Thymus (tissue), 11 donors: ENCODE measurements around the gene RNF113A. TPM values are rescaled to one million over a fixed set of nuclear protein-coding genes. Genes with fewer than 3 reads are reported as not detected.
"Not testable (repeated sequence)": the region's sequence is repeated elsewhere in the genome, so short reads cannot be mapped to it uniquely, and the experiment has no call there.

ENCODE experiments used
- DNase-seq, 9 donors: peaks; one replicate each; pipeline ENCODE4 v3.0.0-alpha.2; 2013; ENCODE audit warnings: low spot score in 9 of 9, low read depth in 6 of 9, missing footprints in 1 of 9
- H3K27ac ChIP-seq, 2 donors: one replicate each; pipeline ENCODE4 v1.5.1; 2013; ENCODE audit warnings: control low read depth in 1 of 2, low read depth in 1 of 2, low read length in 1 of 2, mild to moderate bottlenecking in 1 of 2, moderate library complexity in 1 of 2
- H3K27me3 ChIP-seq, 2 donors: one replicate each; pipeline ENCODE4 v1.5.1; 2013; ENCODE audit warnings: low read length in 1 of 2; ENCODE audit not compliant: control insufficient read depth in 2 of 2, insufficient read depth in 1 of 2
- H3K36me3 ChIP-seq, 2 donors: one replicate each; pipeline ENCODE4 v1.5.1; 2013; ENCODE audit warnings: low read length in 1 of 2, mild to moderate bottlenecking in 1 of 2, moderate library complexity in 1 of 2; ENCODE audit not compliant: control insufficient read depth in 2 of 2, insufficient read depth in 2 of 2
- H3K4me1 ChIP-seq, 2 donors: one replicate each; pipeline ENCODE4 v1.5.1; 2013; ENCODE audit warnings: low read length in 2 of 2; ENCODE audit not compliant: control insufficient read depth in 2 of 2, insufficient read depth in 2 of 2
- H3K4me3 ChIP-seq, 2 donors: one replicate each; pipeline ENCODE4 v1.5.1; 2013; ENCODE audit warnings: low read length in 2 of 2, control low read depth in 1 of 2, mild to moderate bottlenecking in 1 of 2
- H3K9me3 ChIP-seq, 2 donors: one replicate each; pipeline ENCODE4 v1.5.1; 2013; ENCODE audit warnings: low read length in 1 of 2, mild to moderate bottlenecking in 1 of 2; ENCODE audit not compliant: control insufficient read depth in 2 of 2, insufficient read depth in 1 of 2
- WGBS: extraction: QIAGEN DNeasy Blood & Tissue Kit; methylation state at CpG from one replicate; pipeline ENCODE4 v1.1.7; 2013; 5-methylcytosine and 5-hydroxymethylcytosine counted together
- polyA plus RNA-seq: library from polyadenylated mRNA; stranded (reverse); fragments of 200-250 nt; gene quantifications from one replicate; pipeline ENCODE4 v1.2.3, GENCODE V29; 2013
- total RNA-seq: library from RNA; stranded (reverse); fragments of 120-200 nt; gene quantifications from one replicate; pipeline ENCODE4 v1.2.4, GENCODE V29; 2013
- donor health status: healthy.

RNF113A gene
- total and polyA plus RNA-seq, 2 donors, result 28.6 to 34.3 TPM

- DNase-seq, result peak in 5 of 9 donors; percentile 11 to 62 (median 23)
- Histone ChIP-seq H3K4me1 (peaks cover 3 to 4% of the 10 kb centered on the region in 2 donors), H3K27me3 (no peaks in the 10 kb centered on the region), H3K9me3 (peaks cover 0 to 2% of the 10 kb centered on the region in 2 donors), H3K27ac (peak overlapping the region; percentile 97 to 98), H3K36me3 (peaks cover 0 to under 1% of the 10 kb centered on the region in 2 donors), H3K4me3 (peak overlapping the region; percentile 74 to 78)
- under 1% methylated on average over 25 of the region's 25 CpGs for WGBS
Observed at GRCh38 chrX:119870626-119871131, 854 bp downstream of the RNF113A start.

GRCh38 chrX:119853444-119853843, 18.1 kb downstream of the RNF113A start:
- H3K4me3 ChIP-seq, result peak overlapping the region; percentile 15 to 25
- peaks cover 0 to 4% of the 10 kb centered on the region in 2 donors for H3K27me3 ChIP-seq
- no peak for DNase-seq
- H3K9me3 ChIP-seq, result no peaks in the 10 kb centered on the region
- 75% methylated on average over 10 of the region's 10 CpGs for WGBS
- H3K4me1 ChIP-seq, result peaks cover 0 to 4% of the 10 kb centered on the region in 2 donors
- H3K36me3 ChIP-seq, result peaks cover 0 to 9% of the 10 kb centered on the region in 2 donors
- peak overlapping the region in 1 of 2 donors; percentile 66 for H3K27ac ChIP-seq

- Histone ChIP-seq H3K4me3 (peak within 1 kb of the TSS; percentile 73 to 76), H3K27me3 (peaks cover 0 to 4% of the 10 kb centered on the region in 2 donors), H3K4me1 (peaks cover 0 to 4% of the 10 kb centered on the region in 2 donors), H3K27ac (peak within 1 kb of the TSS; percentile 64 to 73), H3K36me3 (peaks cover 0 to 9% of the 10 kb centered on the region in 2 donors), H3K9me3 (no peaks in the 10 kb centered on the region)
- under 1% methylated on average over 54 of the region's 54 CpGs for WGBS
- peak; percentile 78 to 97 (median 91) for DNase-seq
Observed at GRCh38 chrX:119852382-119853353, 18.9 kb downstream of the RNF113A start, which contains the start of gene UPF3B. Gene UPF3B, minus strand, starts transcription at chrX:119852963. Its CDS starts 35 bp downstream, at chrX:119852928.

GRCh38 chrX:119833905-119834304, 37.6 kb downstream of the RNF113A start:
- Histone ChIP-seq H3K27me3 (no peaks in the 10 kb centered on the region), H3K4me3 (no peak overlapping the region), H3K9me3 (no peaks in the 10 kb centered on the region), H3K27ac (no peak overlapping the region), H3K36me3 (peaks cover 17 to 44% of the 10 kb centered on the region in 2 donors), H3K4me1 (no peaks in the 10 kb centered on the region)
- no peak for DNase-seq
- 92% methylated on average over 3 of the region's 3 CpGs for WGBS

GRCh38 chrX:119828446-119828845, 43.1 kb downstream of the RNF113A start:
- no peak for DNase-seq
- H3K27me3 ChIP-seq, result no peaks in the 10 kb centered on the region
- WGBS, result 94% methylated on average over 5 of the region's 5 CpGs
- peaks cover 0 to 10% of the 10 kb centered on the region in 2 donors for H3K36me3 ChIP-seq
- no peak overlapping the region for H3K4me3 ChIP-seq
- H3K9me3 ChIP-seq, result no peaks in the 10 kb centered on the region
- no peaks in the 10 kb centered on the region for H3K4me1 ChIP-seq
- no peak overlapping the region for H3K27ac ChIP-seq

- Histone ChIP-seq H3K4me1 (peaks cover 0 to 2% of the 10 kb centered on the region in 2 donors), H3K27ac (no peak overlapping the region), H3K36me3 (peaks cover 0 to 2% of the 10 kb centered on the region in 2 donors), H3K9me3 (no peaks in the 10 kb centered on the region), H3K4me3 (no peak overlapping the region), H3K27me3 (no peaks in the 10 kb centered on the region)
- DNase-seq, result peak in 1 of 9 donors; percentile 9
- whole genome bisulfite sequencing, result 90% methylated on average over 7 of the region's 7 CpGs
Observed at GRCh38 chrX:119826399-119826959, 45.1 kb downstream of the RNF113A start.

GRCh38 chrX:119824221-119824620, 47.3 kb downstream of the RNF113A start:
- not testable (repeated sequence) for DNase-seq, H3K4me3 ChIP-seq
- WGBS, result 100% methylated on average over 2 of the region's 5 CpGs

GRCh38 chrX:119821703-119822102, 49.8 kb downstream of the RNF113A start:
- H3K36me3 ChIP-seq, H3K27me3 ChIP-seq, H3K9me3 ChIP-seq, H3K4me3 ChIP-seq, H3K4me1 ChIP-seq: not testable (repeated sequence)
- peak in 8 of 9 donors; percentile 1 to 72 (median 23) for DNase-seq
- 55% methylated on average over 3 of the region's 3 CpGs for WGBS
- H3K27ac ChIP-seq, result peak overlapping the region in 1 of 2 donors; percentile 15

More at GRCh38 chrX:119824221-119824620, 47.3 kb downstream of the RNF113A start:
- H3K27ac ChIP-seq, H3K36me3 ChIP-seq, H3K27me3 ChIP-seq, H3K9me3 ChIP-seq, H3K4me1 ChIP-seq: not testable (repeated sequence)
